Left lung (tissue), 14 donors: ENCODE data around the gene ARHGDIA. TPM values are rescaled to one million over a fixed set of nuclear protein-coding genes. Genes with fewer than 3 reads are reported as not detected.
"Not testable (repeated sequence)": the region's sequence is repeated elsewhere in the genome, so short reads cannot be mapped to it uniquely, and the experiment has no call there.

Experiments
- ATAC-seq: fragments of 200-7000 bp; cut with Tn5 transposase; one replicate; pipeline ENCODE4 v1.9.1; 2020; ENCODE audit warnings: moderate library complexity
- DNase-seq, 4 donors: peaks; one replicate each; pipeline ENCODE4 v3.0.0-alpha.2; 2013 to 2020
- H3K27ac ChIP-seq, 2 donors: fragments of 200-600 bp; sonication (generic) in 1 of 2; one replicate each; pipeline versions ENCODE4 v1.5.0 to v1.8.0; 2020 to 2021
- H3K27me3 ChIP-seq, 2 donors: fragments of 200-600 bp; sonication (generic) in 1 of 2; one replicate each; pipeline versions ENCODE4 v1.5.0 to v1.8.0; 2020 to 2021
- H3K36me3 ChIP-seq, 2 donors: fragments of 200-600 bp; sonication (generic) in 1 of 2; one replicate each; pipeline versions ENCODE4 v1.5.0 to v1.8.0; 2020 to 2021
- H3K4me1 ChIP-seq, 2 donors: fragments of 200-600 bp; one replicate each; pipeline ENCODE4 v1.8.0; 2021
- H3K4me3 ChIP-seq, 2 donors: fragments of 200-600 bp; sonication (generic) in 1 of 2; one replicate each; pipeline versions ENCODE4 v1.5.0 to v1.8.0; 2020 to 2021; ENCODE audit warnings: mild to moderate bottlenecking in 1 of 2
- H3K9me3 ChIP-seq, 2 donors: fragments of 200-600 bp; sonication (generic) in 1 of 2; one replicate each; pipeline versions ENCODE4 v1.5.0 to v1.8.0; 2020 to 2021
- CTCF ChIP-seq, 2 donors: fragments of 200-600 bp; sonication (generic) in 1 of 2; IDR thresholded peaks; one replicate each; pipeline versions ENCODE4 v1.5.0 to v1.8.0; 2021; ENCODE audit warnings: antibody characterized with exemption in 2 of 2
- intact Hi-C, 2 donors: fragments of 100-400 bp; cut with DNase I; formaldehyde crosslinking; loops; one replicate each; pipeline versions ENCODE4 v1.11.2 to v1.14.2; 2022
- long read RNA-seq, 12 donors: library from polyadenylated mRNA in 2 of 12; unstranded in 2 of 12; transcript quantifications; one replicate each; pipeline ENCODE4 v2.0.0 and lab custom pipeline, GENCODE V29; 2019 to 2026
- polyA plus RNA-seq, 6 donors: library from polyadenylated mRNA; unstranded; fragments of 120-200 nt; gene quantifications; one replicate each; pipeline ENCODE4 v1.2.1, GENCODE V29; 2013; ENCODE audit not compliant: insufficient read length in 6 of 6
- total RNA-seq, 2 donors: library from RNA; stranded (reverse); fragmentation: NEBNext Ultra II Directional; extraction: Animal tissue kit (Norgen Biotek cat#: 25700); gene quantifications; one replicate each; pipeline ENCODE4 v1.2.1, GENCODE V29; 2021
- donor health status: DM: no; HTN: yes; CAD: no.
- donor health status: DM: no; HTN: no; CAD: no.

Gene ARHGDIA
- 100 to 1,000 TPM; 339 to 481 TPM for total RNA-seq
- 100 to 1,000 TPM; 139 to 266 (median 174) TPM for polyA plus RNA-seq
- long read RNA-seq, donor 1, transcript ARHGDIA-212 (4 exons, 574 nt): minor isoform, 5 of 100 reads
- long read RNA-seq, donor 1, transcript ARHGDIA-201 (6 exons, 1,906 nt): major isoform, 61 of 100 reads
- long read RNA-seq, donor 1, transcript ARHGDIA-207 (5 exons, 1,201 nt): minor isoform, 7 of 100 reads
- long read RNA-seq, donor 1, partial matches to known transcripts: 15 of 100 reads
- long read RNA-seq, donor 1, other reads (novel, unspliced or antisense): 0 of 100 reads
- long read RNA-seq, donor 2, transcript ARHGDIA-201 (6 exons, 1,906 nt): major isoform, 68 of 120 reads
- long read RNA-seq, donor 2, transcript ARHGDIA-207 (5 exons, 1,201 nt): minor isoform, 13 of 120 reads
- long read RNA-seq, donor 2, partial matches to known transcripts: 21 of 120 reads
- long read RNA-seq, donor 2, other reads (novel, unspliced or antisense): 0 of 120 reads
- long read RNA-seq, donor 3, transcript ARHGDIA-207 (5 exons, 1,201 nt): minor isoform, 7 of 48 reads
- long read RNA-seq, donor 3, transcript ARHGDIA-201 (6 exons, 1,906 nt): major isoform, 36 of 48 reads
- long read RNA-seq, donor 3, partial matches to known transcripts: 0 of 48 reads
- long read RNA-seq, donor 3, other reads (novel, unspliced or antisense): 0 of 48 reads
- long read RNA-seq, donor 4, partial matches to known transcripts: 1 of 14 reads
- long read RNA-seq, donor 4, other reads (novel, unspliced or antisense): 8 of 14 reads
- long read RNA-seq, donor 5, transcript ARHGDIA-216 (3 exons, 622 nt): minor isoform, 5 of 69 reads
- long read RNA-seq, donor 5, transcript ARHGDIA-201 (6 exons, 1,906 nt): major isoform, 49 of 69 reads
- long read RNA-seq, donor 5, partial matches to known transcripts: 5 of 69 reads
- long read RNA-seq, donor 5, other reads (novel, unspliced or antisense): 0 of 69 reads
- long read RNA-seq, donor 6, transcript ARHGDIA-201 (6 exons, 1,906 nt): major isoform, 26 of 39 reads
- long read RNA-seq, donor 6, transcript ARHGDIA-207 (5 exons, 1,201 nt): minor isoform, 6 of 39 reads
- long read RNA-seq, donor 6, partial matches to known transcripts: 0 of 39 reads
- long read RNA-seq, donor 6, other reads (novel, unspliced or antisense): 0 of 39 reads
- long read RNA-seq, donor 7, transcript ARHGDIA-201 (6 exons, 1,906 nt): major isoform, 12 of 20 reads
- long read RNA-seq, donor 7, partial matches to known transcripts: 0 of 20 reads
- long read RNA-seq, donor 7, other reads (novel, unspliced or antisense): 0 of 20 reads
- long read RNA-seq, donor 8, transcript ARHGDIA-201 (6 exons, 1,906 nt): major isoform, 52 of 75 reads
- long read RNA-seq, donor 8, transcript ARHGDIA-207 (5 exons, 1,201 nt): minor isoform, 13 of 75 reads
- long read RNA-seq, donor 8, partial matches to known transcripts: 0 of 75 reads
- long read RNA-seq, donor 8, other reads (novel, unspliced or antisense): 0 of 75 reads
- long read RNA-seq, donor 9: 0 reads
- long read RNA-seq, donor 10, transcript ARHGDIA-217 (7 exons, 886 nt): major isoform, 5 of 15 reads
- long read RNA-seq, donor 10, partial matches to known transcripts: 1 of 15 reads
- long read RNA-seq, donor 10, other reads (novel, unspliced or antisense): 6 of 15 reads
- long read RNA-seq, donor 11: 0 reads
- long read RNA-seq, donor 12, transcript ARHGDIA-201 (6 exons, 1,906 nt): major isoform, 47 of 67 reads
- long read RNA-seq, donor 12, transcript ARHGDIA-207 (5 exons, 1,201 nt): minor isoform, 8 of 67 reads
- long read RNA-seq, donor 12, partial matches to known transcripts: 6 of 67 reads
- long read RNA-seq, donor 12, other reads (novel, unspliced or antisense): 0 of 67 reads

GRCh38 chr17:81870981-81871386 lies at the start of gene ARHGDIA:
TSS of gene ARHGDIA (minus strand) at chr17:81871337. CDS start at chr17:81869930, 1,407 bp downstream.
- Histone ChIP-seq H3K27ac (peak within 1 kb of the TSS; percentile 97 to 98), H3K4me3 (peak within 1 kb of the TSS; percentile 90 to 97), H3K9me3 (no peaks in the 10 kb centered on the region), H3K36me3 (peaks cover 4 to 39% of the 10 kb centered on the region in 2 donors), H3K4me1 (peaks cover 15 to 60% of the 10 kb centered on the region in 2 donors), H3K27me3 (no peaks in the 10 kb centered on the region)
- no peak for TF ChIP-seq CTCF (IDR thresholded peaks at IDR 0.05)
- intact Hi-C loops: no loop called here
- ATAC-seq (no peak), DNase-seq (no peak)

- TF ChIP-seq CTCF (IDR thresholded peaks at IDR 0.05): no peak
- no peak overlapping the region for H3K4me3 ChIP-seq
- intact Hi-C loops: no loop called here
- H3K9me3 ChIP-seq: no peaks in the 10 kb centered on the region
- peaks cover 23 to 82% of the 10 kb centered on the region in 2 donors for H3K4me1 ChIP-seq
- H3K27me3 ChIP-seq: no peaks in the 10 kb centered on the region
- H3K36me3 ChIP-seq: peaks cover 0 to 60% of the 10 kb centered on the region in 2 donors
- peak overlapping the region in 1 of 2 donors; percentile 83 for H3K27ac ChIP-seq
- DNase-seq (no peak), ATAC-seq (peak; percentile 3)
Observed at GRCh38 chr17:81918832-81919545, 47.9 kb upstream of the ARHGDIA start.

GRCh38 chr17:81918333-81918669 lies 47.2 kb upstream of the ARHGDIA start:
- intact Hi-C loops, H3K27me3 ChIP-seq, H3K9me3 ChIP-seq, DNase-seq: not testable (repeated sequence)
- H3K36me3 ChIP-seq: peaks cover 0 to 67% of the 10 kb centered on the region in 2 donors
- peaks cover 17 to 76% of the 10 kb centered on the region in 2 donors for H3K4me1 ChIP-seq
- peak overlapping the region in 1 of 2 donors; percentile 83 for H3K27ac ChIP-seq
- peak overlapping the region; percentile 80 to 88 for H3K4me3 ChIP-seq
- ATAC-seq: peak; percentile 18

GRCh38 chr17:81917565-81918332 lies 46.6 kb upstream of the ARHGDIA start, which contains the start of gene SIRT7:
TSS of gene SIRT7 (minus strand) at chr17:81918176. CDS start at chr17:81918131, 45 bp downstream.
- no peak for TF ChIP-seq CTCF (IDR thresholded peaks at IDR 0.05)
- Histone ChIP-seq H3K4me1 (peaks cover 14 to 70% of the 10 kb centered on the region in 2 donors), H3K4me3 (peak within 1 kb of the TSS; percentile 80 to 88), H3K27me3 (no peaks in the 10 kb centered on the region), H3K27ac (peak within 1 kb of the TSS in 1 of 2 donors; percentile 83), H3K9me3 (no peaks in the 10 kb centered on the region), H3K36me3 (peaks cover 0 to 70% of the 10 kb centered on the region in 2 donors)
- DNase-seq: peak; percentile 61 to 93 (median 83)
- intact Hi-C loops: no loop called here
- ATAC-seq: peak; percentile 84
